HUES6 (cell line): ENCODE measurements around the gene UBXN2A.

Experiments
- H3K27ac ChIP-seq: 2 replicates; pipeline ENCODE4 v1.7.0; 2013; ENCODE audit warnings: low read depth, mild to moderate bottlenecking, low read length, inconsistent platforms
- H3K27me3 ChIP-seq: 2 replicates; pipeline ENCODE4 v1.6.1; 2013; ENCODE audit warnings: low read length; ENCODE audit not compliant: control insufficient read depth, insufficient read depth
- H3K36me3 ChIP-seq: 2 replicates; pipeline ENCODE4 v1.6.1; 2013; ENCODE audit warnings: low read length; ENCODE audit not compliant: control insufficient read depth, insufficient read depth
- H3K4me1 ChIP-seq: 2 replicates; pipeline ENCODE4 v1.6.1; 2013; ENCODE audit warnings: low read length; ENCODE audit not compliant: control insufficient read depth, insufficient read depth
- H3K4me3 ChIP-seq: 2 replicates; pipeline ENCODE4 v1.5.1; 2013; ENCODE audit warnings: low read depth, low read length
- H3K9ac ChIP-seq: one replicate; pipeline ENCODE4 v1.6.1; 2013; ENCODE audit warnings: mild to moderate bottlenecking, low read length
- H3K9me3 ChIP-seq: 2 replicates; pipeline ENCODE4 v1.6.1; 2013; ENCODE audit warnings: low read depth, low read length; ENCODE audit not compliant: control insufficient read depth, insufficient read depth

Gene UBXN2A

GRCh38 chr2:24048769-24049484 is 108.7 kb downstream of the UBXN2A start:
- Histone ChIP-seq H3K27ac (no peak overlapping the region), H3K4me1 (0 out of 2 replicates have a peak, but pooled peaks cover 8% of the 10 kb centered on the region), H3K36me3 (peaks cover 2% of the 10 kb centered on the region; the same call in 1 of the 2 replicates), H3K9me3 (no peaks in the 10 kb centered on the region), H3K27me3 (no peaks in the 10 kb centered on the region), H3K4me3 (peak overlapping the region; percentile 90), H3K9ac (no peak overlapping the region)

GRCh38 chr2:24049485-24050021 is 109.3 kb downstream of the UBXN2A start, which contains the start of gene FKBP1B:
TSS of gene FKBP1B (plus strand) at chr2:24049741. CDS start at chr2:24049850, 109 bp downstream.
- H3K9me3 ChIP-seq, result no peaks in the 10 kb centered on the region
- peak within 1 kb of the TSS; percentile 52 for H3K9ac ChIP-seq
- no peak within 1 kb of the TSS for H3K27ac ChIP-seq
- H3K36me3 ChIP-seq, result peaks cover 8% of the 10 kb centered on the region
- peak within 1 kb of the TSS; percentile 90 for H3K4me3 ChIP-seq
- 0 out of 2 replicates have a peak, but pooled peaks cover 8% of the 10 kb centered on the region for H3K4me1 ChIP-seq
- no peaks in the 10 kb centered on the region for H3K27me3 ChIP-seq

GRCh38 chr2:24050041-24050979 is 110.0 kb downstream of the UBXN2A start:
- no peak overlapping the region for H3K27ac ChIP-seq
- peak overlapping the region; percentile 52 for H3K9ac ChIP-seq
- H3K4me3 ChIP-seq, result peak overlapping the region; percentile 90
- H3K36me3 ChIP-seq, result peaks cover 15% of the 10 kb centered on the region
- 0 out of 2 replicates have a peak, but pooled peaks cover 8% of the 10 kb centered on the region for H3K4me1 ChIP-seq
- H3K27me3 ChIP-seq, result no peaks in the 10 kb centered on the region
- no peaks in the 10 kb centered on the region for H3K9me3 ChIP-seq

- Histone ChIP-seq H3K27me3 (no peaks in the 10 kb centered on the region), H3K4me3 (no peak overlapping the region), H3K9ac (no peak overlapping the region), H3K36me3 (peaks cover 20% of the 10 kb centered on the region), H3K4me1 (0 out of 2 replicates have a peak, but pooled peaks cover 8% of the 10 kb centered on the region), H3K9me3 (no peaks in the 10 kb centered on the region), H3K27ac (no peak overlapping the region)
These were observed 111.6 kb downstream of the UBXN2A start for GRCh38 chr2:24051833-24052232.

GRCh38 chr2:24052951-24053350 is 112.7 kb downstream of the UBXN2A start:
- Histone ChIP-seq H3K36me3 (peaks cover 20% of the 10 kb centered on the region), H3K9ac (no peak overlapping the region), H3K27me3 (no peaks in the 10 kb centered on the region), H3K9me3 (no peaks in the 10 kb centered on the region), H3K4me1 (0 out of 2 replicates have a peak, but pooled peaks cover 4% of the 10 kb centered on the region), H3K4me3 (no peak overlapping the region), H3K27ac (no peak overlapping the region)
